HG03139 (cell line): ENCODE data around the gene UBE2K.
"Not testable (repeated sequence)": the region's sequence is repeated elsewhere in the genome, so short reads cannot be mapped to it uniquely, and the experiment has no call there.

ENCODE experiments used
- ATAC-seq: cut with Tn5 transposase; IDR thresholded peaks from one replicate; pipeline ENCODE4 v1.9.1; 2021; ENCODE audit not compliant: unreplicated experiment

Gene UBE2K

DNA sequence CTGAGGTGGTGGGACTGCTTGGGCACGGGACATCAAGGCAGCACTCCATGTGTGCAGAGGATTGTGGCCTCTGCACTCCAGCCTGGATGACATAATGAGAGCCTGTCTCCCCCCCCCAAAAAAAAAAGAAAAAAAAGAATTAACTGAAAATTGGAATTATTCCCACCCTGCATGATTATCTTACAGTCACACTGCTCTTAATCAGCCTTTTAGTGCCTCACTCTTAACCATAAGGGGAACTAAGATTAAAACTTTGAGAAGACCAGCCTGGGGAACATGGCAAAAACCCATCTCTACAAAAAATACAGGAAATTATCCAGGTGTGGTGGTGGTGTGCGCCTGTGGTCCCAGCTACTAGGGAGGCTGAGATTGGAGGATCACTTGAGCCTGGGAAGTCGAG lies 94.6 kb downstream of the UBE2K start:
- no peak for ATAC-seq

- not testable (repeated sequence) for ATAC-seq
These were observed 95.0 kb downstream of the UBE2K start for GRCh38 chr4:39792976-39793375.

DNA sequence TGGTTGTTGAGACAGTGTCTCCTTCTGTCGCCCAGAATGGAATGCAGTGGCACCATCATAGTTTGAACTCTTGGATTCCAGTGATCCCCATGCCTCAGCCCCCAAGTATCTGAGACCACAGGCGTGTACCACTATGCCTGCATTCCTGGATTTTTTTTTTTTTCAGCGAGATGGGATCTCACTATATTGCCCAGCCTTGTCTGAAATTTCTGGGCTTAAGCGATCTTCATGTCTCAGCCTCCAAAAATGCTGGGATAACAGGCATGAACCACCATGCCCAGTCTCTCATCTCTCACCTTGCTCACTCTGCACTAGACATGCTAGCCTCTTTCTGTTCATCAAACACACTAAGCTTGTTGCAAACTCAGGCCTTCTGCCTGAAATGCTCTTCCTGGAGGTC lies 104.1 kb downstream of the UBE2K start:
- ATAC-seq: no peak

GRCh38 chr4:39808231-39808749 lies 110.4 kb downstream of the UBE2K start:
- no peak for ATAC-seq

GRCh38 chr4:39812500-39812899 lies 114.6 kb downstream of the UBE2K start:
- ATAC-seq: no peak

DNA sequence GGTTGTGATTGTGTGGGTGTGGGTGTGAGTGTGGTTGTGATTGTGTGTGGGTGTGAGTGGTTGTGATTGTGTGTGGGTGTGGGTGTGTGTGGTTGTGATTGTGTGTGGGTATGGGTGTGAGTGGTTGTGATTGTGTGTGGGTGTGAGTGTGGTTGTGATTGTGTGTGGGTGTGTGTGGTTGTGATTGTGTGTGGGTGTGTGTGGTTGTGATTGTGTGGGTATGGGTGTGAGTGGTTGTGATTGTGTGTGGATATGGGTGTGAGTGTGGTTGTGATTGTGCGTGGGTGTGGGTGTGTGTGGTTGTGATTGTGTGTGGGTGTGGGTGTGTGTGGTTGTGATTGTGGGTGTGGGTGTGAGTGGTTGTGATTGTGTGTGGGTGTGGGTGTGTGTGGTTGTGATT lies 115.1 kb downstream of the UBE2K start:
- ATAC-seq: not testable (repeated sequence)

DNA sequence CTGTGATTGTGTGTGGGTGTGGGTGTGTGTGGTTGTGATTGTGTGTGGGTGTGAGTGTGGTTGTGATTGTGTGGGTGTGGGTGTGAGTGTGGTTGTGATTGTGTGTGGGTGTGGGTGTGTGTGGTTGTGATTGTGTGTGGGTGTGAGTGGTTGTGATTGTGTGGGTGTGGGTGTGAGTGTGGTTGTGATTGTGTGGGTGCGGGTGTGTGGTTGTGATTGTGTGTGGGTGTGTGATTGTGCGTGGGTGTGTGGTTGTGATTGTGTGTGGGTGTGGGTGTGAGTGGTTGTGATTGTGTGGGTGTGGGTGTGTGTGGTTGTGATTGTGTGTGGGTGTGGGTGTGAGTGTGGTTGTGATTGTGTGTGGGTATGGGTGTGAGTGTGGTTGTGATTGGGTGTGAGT lies 115.8 kb downstream of the UBE2K start:
- ATAC-seq: not testable (repeated sequence)

DNA sequence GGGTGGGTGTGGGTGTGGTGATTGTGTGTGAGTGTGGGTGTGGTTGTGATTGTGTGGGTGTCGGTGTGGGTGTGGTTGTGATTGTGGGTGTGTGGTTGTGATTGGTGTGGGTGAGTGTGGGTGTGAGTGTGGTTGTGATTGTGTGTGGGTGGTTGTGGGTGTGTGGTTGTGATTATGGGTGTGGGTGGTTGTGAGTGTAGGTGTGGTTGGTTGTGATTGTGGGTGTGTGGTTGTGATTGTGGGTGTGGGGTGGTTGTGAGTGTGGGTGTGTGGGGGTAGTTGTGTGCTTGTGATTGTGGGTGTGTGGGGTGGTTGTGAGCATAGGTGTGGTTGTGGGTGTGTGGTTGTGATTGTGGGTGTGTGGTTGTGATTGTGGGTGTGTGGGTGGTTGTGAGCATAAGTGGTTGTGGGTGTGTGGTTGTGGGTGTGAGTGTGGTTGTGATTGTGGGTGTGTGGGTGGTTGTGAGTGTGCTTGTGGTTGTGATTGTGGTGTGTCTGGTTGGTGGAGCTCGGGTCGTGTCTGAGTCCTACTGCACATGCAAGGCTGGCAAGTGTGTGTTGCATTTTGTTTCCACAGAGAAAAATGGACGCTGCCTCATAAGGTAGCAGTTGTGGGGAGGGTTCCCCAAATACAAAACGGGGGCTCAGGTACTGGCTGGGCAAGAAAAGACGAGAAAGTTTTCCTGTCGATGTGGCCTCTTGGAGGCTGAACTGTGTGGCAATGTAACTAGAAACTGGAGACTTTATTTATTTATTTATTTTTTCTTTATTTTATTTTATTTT lies 116.7 kb downstream of the UBE2K start:
- no peak for ATAC-seq

GRCh38 chr4:39818646-39819045 lies 120.7 kb downstream of the UBE2K start:
- ATAC-seq: no peak

- ATAC-seq: no peak
These were observed 122.2 kb downstream of the UBE2K start for GRCh38 chr4:39820186-39820585.

DNA sequence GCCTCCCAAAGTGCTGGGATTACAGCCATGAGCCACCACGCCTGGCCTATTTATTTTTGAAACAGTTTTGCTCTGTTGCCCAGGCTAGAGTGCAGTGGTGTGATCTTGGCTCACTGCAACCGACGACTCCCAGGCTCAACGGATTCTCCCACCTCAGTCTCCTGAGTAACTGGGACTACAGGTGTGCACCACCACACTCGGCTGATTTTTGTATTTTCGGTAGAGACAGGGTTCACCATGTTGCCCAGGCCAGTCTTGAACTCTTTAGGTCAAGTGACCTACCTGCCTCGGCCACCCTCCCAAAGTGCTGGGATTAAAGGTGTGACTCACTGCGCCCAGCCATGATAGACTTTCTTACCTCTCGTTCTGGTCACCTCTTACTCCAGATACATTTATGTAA lies 124.0 kb downstream of the UBE2K start:
- ATAC-seq: no peak

DNA sequence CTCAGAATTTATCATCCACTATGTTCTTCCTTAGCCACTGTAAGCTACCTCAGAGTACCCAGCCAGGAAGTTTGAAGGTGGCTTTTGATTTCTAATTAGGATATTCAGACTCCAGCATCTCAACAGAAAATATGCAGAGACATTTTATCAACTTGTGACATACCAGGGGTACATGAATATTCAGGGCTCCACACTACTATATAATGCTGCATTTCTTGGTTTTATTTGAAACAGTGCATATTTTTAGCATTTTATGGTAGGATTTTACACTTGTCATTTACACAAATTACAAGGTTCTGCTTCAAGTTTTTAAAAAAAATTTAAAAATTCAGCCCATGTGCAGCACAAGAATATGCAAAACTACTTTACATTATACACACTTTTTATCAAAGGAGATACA lies 124.7 kb downstream of the UBE2K start:
- no peak for ATAC-seq

GRCh38 chr4:39823191-39823590 lies 125.3 kb downstream of the UBE2K start:
- ATAC-seq: no peak

DNA sequence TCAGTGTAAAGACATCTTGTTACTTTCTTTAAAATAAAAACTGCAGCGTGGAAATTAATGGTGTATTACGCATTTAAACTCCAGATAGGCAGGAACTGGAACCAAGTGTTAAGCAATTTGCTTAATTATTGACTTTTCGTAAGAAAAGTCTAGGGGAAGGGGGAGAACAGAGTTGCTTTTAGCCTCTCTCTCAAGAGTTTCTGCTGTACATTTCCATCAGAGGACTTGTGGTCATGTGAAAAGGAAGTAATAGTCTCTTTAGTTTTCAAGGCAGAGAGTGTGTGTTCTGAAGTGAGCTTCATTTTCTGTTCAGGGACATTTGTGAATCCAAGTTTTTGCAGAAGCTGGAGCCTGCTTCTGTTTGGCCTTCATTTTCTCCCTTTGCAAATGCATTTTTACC lies 127.2 kb downstream of the UBE2K start:
- ATAC-seq: no peak

DNA sequence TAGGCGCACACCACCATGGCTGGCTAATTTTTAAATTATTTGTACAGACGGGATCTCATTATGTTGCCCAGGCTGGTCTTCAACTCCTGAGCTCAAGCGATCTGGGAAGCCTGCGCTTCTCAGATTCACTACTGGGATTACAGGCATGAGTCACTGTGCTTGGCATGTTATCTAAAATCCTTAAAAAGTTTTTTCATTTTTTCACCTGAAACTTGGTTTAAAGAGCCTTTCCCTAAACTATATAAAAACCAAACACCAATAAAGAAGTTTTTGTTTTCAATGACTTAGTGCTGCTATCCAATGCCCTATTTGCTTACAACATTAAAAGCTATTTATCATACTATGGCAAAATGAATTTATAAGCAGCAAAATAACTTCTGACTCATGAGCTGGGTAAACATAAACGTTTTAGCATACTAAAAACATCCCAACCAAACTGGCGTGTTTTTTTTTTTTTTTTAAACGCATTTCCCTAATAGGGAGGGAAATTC lies 127.8 kb downstream of the UBE2K start:
- ATAC-seq: no peak
